HuH-7 (cell line): ENCODE measurements around the gene PBLD.
A peak's percentile ranks its signal among the peaks of the same experiment; 100 is the strongest.
"Not testable (repeated sequence)": the region's sequence is repeated elsewhere in the genome, so short reads cannot be mapped to it uniquely, and the experiment has no call there.

Experiments
- DNase-seq: peaks from one replicate; pipeline ENCODE4 v3.0.0; 2011; ENCODE audit warnings: low spot score

Gene PBLD

GRCh38 chr10:68278906-68279753 lies 53.6 kb downstream of the PBLD start:
- DNase-seq: not testable (repeated sequence)

DNA sequence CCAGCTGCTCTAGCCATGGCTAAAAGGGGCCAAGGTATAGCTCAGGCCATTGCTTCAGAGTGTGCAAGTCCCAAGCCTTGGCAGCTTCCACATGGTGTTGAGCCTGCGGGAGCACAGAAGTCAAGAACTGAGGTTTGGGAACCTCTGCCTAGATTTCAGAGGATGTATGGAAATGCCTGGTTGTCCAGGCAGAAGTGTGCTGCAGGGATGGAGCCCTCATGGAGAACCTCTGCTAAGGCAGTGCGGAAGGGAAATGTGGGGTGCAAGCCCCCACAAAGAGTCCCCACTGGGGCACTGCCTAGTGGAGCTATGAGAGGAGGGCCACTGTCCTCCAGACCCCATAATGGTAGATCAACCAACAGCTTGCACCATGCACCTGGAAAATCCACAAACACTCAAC lies 54.9 kb downstream of the PBLD start:
- not testable (repeated sequence) for DNase-seq

GRCh38 chr10:68276224-68276623 lies 56.5 kb downstream of the PBLD start:
- no peak for DNase-seq

GRCh38 chr10:68275600-68276126 lies 57.1 kb downstream of the PBLD start:
- no peak for DNase-seq

GRCh38 chr10:68272833-68273232 lies 59.9 kb downstream of the PBLD start:
- no peak for DNase-seq

- DNase-seq: peak; percentile 5
Observed at GRCh38 chr10:68271196-68271882, 61.4 kb downstream of the PBLD start.

- DNase-seq: no peak
Observed at GRCh38 chr10:68269562-68270290, 63.0 kb downstream of the PBLD start.

- DNase-seq: no peak
Observed at GRCh38 chr10:68261132-68261856, 71.4 kb downstream of the PBLD start.

GRCh38 chr10:68253346-68253745 lies 79.4 kb downstream of the PBLD start:
- DNase-seq: no peak

DNA sequence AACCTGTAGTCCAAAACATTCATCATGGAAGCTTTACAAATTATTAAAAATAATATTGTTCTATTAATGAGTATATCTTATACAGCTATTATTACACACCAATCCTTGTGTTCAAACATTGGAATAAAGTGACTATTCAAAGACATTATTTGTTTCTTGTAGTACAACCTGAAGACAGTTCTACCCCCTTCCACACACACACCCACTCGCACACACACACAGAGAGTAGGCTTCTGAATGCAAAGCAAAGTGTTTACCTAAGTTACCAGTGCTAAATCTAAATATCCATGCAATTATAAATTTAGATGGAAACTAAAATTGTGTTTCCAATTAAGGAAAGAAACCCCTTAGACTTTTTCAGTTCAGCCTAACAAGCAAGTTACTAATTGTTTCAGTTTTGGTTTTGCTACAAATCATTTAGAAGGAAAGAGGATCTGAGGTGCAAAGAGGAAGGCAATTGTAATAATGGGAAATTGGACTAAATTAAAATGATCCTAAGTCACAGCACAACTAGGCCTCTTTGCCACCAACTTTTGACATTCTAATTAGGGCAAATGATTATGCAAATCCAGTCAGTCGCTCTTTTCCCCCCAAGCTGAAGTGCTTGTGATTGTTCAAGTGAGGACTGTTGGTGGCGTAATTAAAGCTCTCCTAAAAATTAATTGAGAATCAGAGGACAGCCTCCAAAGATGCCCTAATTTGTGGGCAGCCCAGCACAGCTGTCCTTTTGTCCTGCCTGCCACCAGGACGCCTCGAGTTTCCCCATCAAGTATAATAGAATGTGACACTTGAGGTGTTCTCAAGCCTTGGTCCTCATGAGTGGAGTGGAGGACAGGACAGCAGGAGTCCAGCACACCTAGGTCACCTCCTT lies 80.9 kb downstream of the PBLD start:
- DNase-seq: no peak

DNA sequence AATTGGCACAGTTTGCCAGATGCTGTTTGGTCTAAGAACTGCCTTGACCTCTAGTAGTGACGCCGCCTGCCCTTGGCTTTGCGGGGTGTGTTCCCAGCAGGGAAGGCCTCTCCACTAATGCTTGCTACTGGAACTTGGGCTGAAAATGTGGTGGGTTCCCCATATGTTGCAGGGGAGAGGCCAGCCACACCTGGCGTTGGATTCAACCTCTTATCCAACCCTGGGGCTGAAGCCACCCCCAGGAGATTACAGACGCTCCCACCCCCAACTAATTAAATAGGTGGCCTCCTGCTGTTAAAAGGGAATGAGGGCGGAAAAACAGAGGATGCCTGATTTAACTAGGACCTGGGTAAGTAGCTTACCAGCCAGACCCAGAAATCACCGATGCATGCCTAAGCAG lies 81.6 kb downstream of the PBLD start:
- DNase-seq: no peak

DNA sequence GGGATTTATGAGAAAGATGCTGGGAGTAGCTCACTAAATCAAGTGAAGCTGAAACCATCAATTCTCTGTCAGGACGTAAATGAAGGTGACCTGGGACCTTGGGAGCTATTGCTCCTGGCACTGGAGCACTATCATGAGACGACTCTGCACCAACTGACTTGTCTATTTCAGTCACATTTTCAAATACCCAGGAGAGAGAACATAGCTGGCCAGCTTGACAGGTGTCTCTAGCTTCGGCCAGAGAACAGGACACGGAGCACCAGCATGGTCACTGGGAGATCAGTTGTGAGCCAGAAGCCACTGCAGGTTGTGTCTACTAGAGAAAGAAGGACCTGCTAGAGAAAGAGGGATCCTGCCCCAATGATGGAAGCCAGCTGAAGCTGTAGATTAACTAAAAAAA lies 83.4 kb downstream of the PBLD start:
- DNase-seq: no peak

- DNase-seq: no peak
Observed at GRCh38 chr10:68247931-68248330, 84.8 kb downstream of the PBLD start.

DNA sequence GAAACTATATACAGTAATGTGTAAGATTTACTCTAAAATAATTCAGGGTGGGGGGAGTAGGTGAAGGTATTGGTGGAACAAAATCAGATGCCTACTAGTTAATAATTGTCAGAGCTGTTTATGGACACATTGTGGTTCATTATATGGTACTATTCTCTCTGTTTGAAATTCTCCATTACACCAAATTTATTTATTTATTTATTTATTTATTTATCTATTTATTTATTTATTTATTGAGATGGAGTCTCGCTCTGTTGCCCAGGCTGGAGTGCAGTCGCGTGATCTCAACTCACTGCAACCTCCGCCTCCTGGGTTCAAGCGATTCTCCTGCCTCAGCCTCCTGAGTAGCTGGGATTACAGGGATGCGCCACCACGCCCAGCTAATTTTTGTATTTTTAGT lies 86.3 kb downstream of the PBLD start:
- not testable (repeated sequence) for DNase-seq

DNA sequence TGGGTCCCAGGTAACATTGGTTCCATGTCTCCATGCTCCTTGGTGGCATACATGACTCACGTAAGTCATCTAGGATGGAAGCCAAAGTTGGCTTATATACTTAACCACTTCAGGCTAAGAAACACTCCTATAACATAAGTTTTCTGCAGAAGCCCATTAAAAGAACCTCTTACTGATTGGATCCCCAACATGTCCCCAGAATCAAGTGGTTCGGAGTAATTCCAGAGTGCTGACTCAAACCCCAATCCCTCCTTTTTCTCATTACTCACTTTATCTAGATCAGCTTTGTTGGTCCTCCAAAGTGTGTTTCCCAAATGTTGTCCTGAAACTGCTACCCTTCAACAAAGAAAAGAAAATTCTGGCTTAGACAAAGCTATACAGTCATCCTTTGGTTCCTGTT lies 90.7 kb downstream of the PBLD start:
- no peak for DNase-seq

- no peak for DNase-seq
Observed at GRCh38 chr10:68239596-68240150, 93.1 kb downstream of the PBLD start.

GRCh38 chr10:68239069-68239468 lies 93.7 kb downstream of the PBLD start:
- no peak for DNase-seq

DNA sequence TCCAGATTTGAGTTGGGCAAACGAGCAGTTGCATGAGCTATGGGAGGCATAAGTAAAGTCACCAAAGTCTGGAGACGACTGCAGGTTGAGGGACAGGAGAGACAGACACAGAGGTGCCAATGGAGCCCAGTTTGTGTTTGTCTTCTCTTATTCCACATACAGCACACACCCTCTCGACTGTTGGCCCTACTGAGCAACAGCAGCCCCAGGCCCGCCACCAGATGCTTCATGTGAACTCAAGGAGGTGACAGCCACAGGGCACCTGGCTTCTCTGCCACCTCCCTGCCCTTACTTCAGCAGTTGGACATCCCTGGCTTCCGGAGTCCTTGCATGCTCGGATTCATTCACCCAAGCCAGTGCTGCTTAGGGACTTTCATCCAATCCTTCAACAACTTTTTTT lies 94.4 kb downstream of the PBLD start:
- no peak for DNase-seq

GRCh38 chr10:68237173-68237572 lies 95.6 kb downstream of the PBLD start:
- no peak for DNase-seq

- no peak for DNase-seq
Observed at GRCh38 chr10:68235581-68235980, 97.1 kb downstream of the PBLD start.

DNA sequence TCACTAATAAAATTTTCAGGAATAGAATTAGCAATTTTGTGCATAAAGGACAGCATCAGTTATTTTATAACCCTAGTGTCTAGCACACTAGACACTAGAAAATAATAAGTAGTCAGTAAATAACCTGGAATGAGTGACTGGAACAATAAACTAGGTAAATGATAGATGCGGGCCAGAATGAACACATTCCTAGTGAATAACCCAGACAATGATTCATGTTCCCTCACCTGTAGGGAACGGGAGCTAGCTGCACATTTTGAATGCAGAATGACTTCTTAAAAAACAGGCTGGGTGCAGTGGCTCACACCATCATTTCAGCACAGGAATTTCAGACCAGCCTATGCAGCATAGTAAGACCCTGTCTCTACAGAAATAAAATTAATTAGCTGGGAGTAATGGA lies 97.6 kb downstream of the PBLD start:
- DNase-seq: no peak
